HepG2 (cell line): Measurements from ENCODE around the gene NMNAT3. TPM values are rescaled to one million over a fixed set of nuclear protein-coding genes. Genes with fewer than 3 reads are reported as not detected.

Experiments used
- ATAC-seq: fragments of 200-7000 bp; cut with Tn5 transposase; 3 replicates; pipeline ENCODE4 v1.9.1; 2020; ENCODE audit warnings: mild to moderate bottlenecking, moderate library complexity
- BruUV-seq: library from RNA; stranded (reverse); fragments of 400-500 nt; replicated peaks from 2 replicates; lab custom pipeline; 2021; lab: Mats Ljungman, UMichigan
- CTCF ChIA-PET: fragments of 300-600 bp; formaldehyde crosslinking; extraction: SDS; loops from one replicate; lab custom pipeline; 2021; ENCODE audit warnings: low total read pairs, inconsistent platforms, low intra/inter-chr PET ratio; lab: Yijun Ruan, JAX
- POLR2A ChIA-PET: fragments of 350-600 bp; sonication (Branson Sonifier 250); formaldehyde crosslinking; loops from one replicate; lab custom pipeline; 2020; ENCODE audit warnings: antibody characterized with exemption, inconsistent platforms; lab: Yijun Ruan, JAX
- DNase-seq: peaks from one replicate; pipeline ENCODE4 v3.0.0-alpha.2; 2015; ENCODE audit warnings: low spot score
- FAIRE-seq: peaks from 3 replicates; lab custom pipeline; 2011; peaks lifted over from hg19 to GRCh38; lab: Jason Lieb, UNC
- H2AFZ ChIP-seq: one replicate; pipeline ENCODE4 v1.6.1; 2011; ENCODE audit warnings: low read length, inconsistent platforms
- H3K27ac ChIP-seq: fragments of 300-600 bp; 3 replicates; pipeline ENCODE4 v1.8.0; 2011; ENCODE audit warnings: mixed run types, mild to moderate bottlenecking, mixed read lengths, low read length, inconsistent platforms; ENCODE audit not compliant: insufficient read depth; ENCODE audit errors: extremely low read length
- H3K27me3 ChIP-seq, 2 experiments: fragments of 200-600 bp in 1 of 2; 2 replicates in 1 of 2; 3 replicates in 1 of 2; pipeline versions ENCODE4 v1.6.0 to v1.8.0; 2011; ENCODE audit warnings: low read length in 2 of 2, mild to moderate bottlenecking in 2 of 2, moderate library complexity in 2 of 2, inconsistent platforms in 1 of 2; ENCODE audit not compliant: insufficient read depth in 2 of 2, control insufficient read depth in 1 of 2
- H3K36me3 ChIP-seq, 2 experiments: fragments of 200-600 bp in 1 of 2; replicated peaks in 1 of 2; 2 replicates in 1 of 2; 3 replicates in 1 of 2; pipeline versions ENCODE4 v1.5.1 to v1.8.0; 2011; ENCODE audit warnings: low read length in 2 of 2, inconsistent platforms in 1 of 2; ENCODE audit not compliant: insufficient read depth in 2 of 2, control insufficient read depth in 1 of 2
- H3K4me1 ChIP-seq: 2 replicates; pipeline ENCODE4 v1.5.1; 2012; ENCODE audit warnings: low read length, inconsistent platforms; ENCODE audit not compliant: insufficient read depth
- H3K4me2 ChIP-seq: 2 replicates; pipeline ENCODE4 v1.6.0; 2011; ENCODE audit warnings: low read depth, low read length, inconsistent platforms
- H3K4me3 ChIP-seq, 3 experiments: fragments of 200-600 bp in 1 of 3; sonication (generic), shearing (Covaris generic) in 1 of 3; replicated peaks in 1 of 3; 2 replicates each; pipeline ENCODE4 v1.5.1; 2011 to 2016; ENCODE audit warnings: low read length in 3 of 3, inconsistent platforms in 2 of 3, low read depth in 2 of 3, mild to moderate bottlenecking in 2 of 3, control low read depth in 1 of 3, mixed read lengths in 1 of 3; ENCODE audit not compliant: insufficient read depth in 1 of 3
- H3K79me2 ChIP-seq: one replicate; pipeline ENCODE4 v1.6.1; 2011; ENCODE audit warnings: low read length, inconsistent platforms; ENCODE audit not compliant: insufficient read depth
- H3K9ac ChIP-seq: 2 replicates; pipeline ENCODE4 v1.6.0; 2011; ENCODE audit warnings: mild to moderate bottlenecking, low read depth, low read length, inconsistent platforms; ENCODE audit not compliant: insufficient read depth
- H3K9me3 ChIP-seq: 2 replicates; pipeline ENCODE4 v1.5.1; 2012; ENCODE audit warnings: mild to moderate bottlenecking, low read length
- H4K20me1 ChIP-seq: 2 replicates; pipeline ENCODE4 v1.6.0; 2011; ENCODE audit warnings: inconsistent platforms, mild to moderate bottlenecking, low read length, moderate library complexity; ENCODE audit not compliant: insufficient read depth
- KMT2B ChIP-seq: IDR thresholded peaks from 2 replicates; pipeline ENCODE4 v1.6.1; 2016; ENCODE audit warnings: missing genetic modification reagents, missing compliant biosample characterization
- MXI1 ChIP-seq: IDR thresholded peaks from 3 replicates; pipeline ENCODE4 v1.6.1; 2012; ENCODE audit warnings: low read depth, low read length, inconsistent platforms, borderline replicate concordance
- NFKBIZ ChIP-seq: IDR thresholded peaks from 2 replicates; pipeline ENCODE4 v1.6.1; 2018; ENCODE audit warnings: missing genetic modification reagents, missing compliant biosample characterization
- REL ChIP-seq: sonication (generic); formaldehyde crosslinking; conservative IDR thresholded peaks from 2 replicates; pipeline ENCODE4 v1.8.0; 2022; ENCODE audit warnings: mild to moderate bottlenecking, missing genetic modification reagents, moderate library complexity
- RNF2 ChIP-seq: fragments of 450-650 bp; conservative IDR thresholded peaks from 2 replicates; pipeline ENCODE4 v1.6.1; 2016; ENCODE audit warnings: low read depth
- ZFY ChIP-seq: sonication (generic); formaldehyde crosslinking; IDR thresholded peaks from 2 replicates; pipeline ENCODE4 v1.4.0; 2020; ENCODE audit warnings: missing genetic modification reagents
- ZNF121 ChIP-seq: sonication (generic); formaldehyde crosslinking; IDR thresholded peaks from 2 replicates; pipeline ENCODE4 v1.5.0; 2020; ENCODE audit warnings: mild to moderate bottlenecking, missing genetic modification reagents
- ZNF44 ChIP-seq: sonication (generic); formaldehyde crosslinking; IDR thresholded peaks from 2 replicates; pipeline ENCODE4 v1.5.1; 2020; ENCODE audit warnings: mild to moderate bottlenecking, missing genetic modification reagents
- ZNF556 ChIP-seq: sonication (generic); formaldehyde crosslinking; IDR thresholded peaks from 2 replicates; pipeline ENCODE4 v1.4.0; 2020; ENCODE audit warnings: mild to moderate bottlenecking, missing genetic modification reagents, borderline replicate concordance
- ZNF713 ChIP-seq: sonication (generic); formaldehyde crosslinking; IDR thresholded peaks from 2 replicates; pipeline ENCODE4 v1.4.0; 2020; ENCODE audit warnings: mild to moderate bottlenecking, missing genetic modification reagents
- ZNF749 ChIP-seq: sonication (generic); formaldehyde crosslinking; IDR thresholded peaks from 2 replicates; pipeline ENCODE4 v1.8.0; 2022; ENCODE audit warnings: mild to moderate bottlenecking, missing genetic modification reagents, moderate library complexity, borderline replicate concordance
- whole genome bisulfite sequencing: methylation state at CpG from one replicate; pipeline ENCODE4 v1.1.6; 2017; ENCODE audit warnings: low lambda C conversion rate; 5-methylcytosine and 5-hydroxymethylcytosine counted together
- in situ Hi-C: cut with HindIII; loops from 2 replicates; pipeline ENCODE4 v1.10.0; 2017; ENCODE audit warnings: low pct_unique_long_range_greater_than_20kb; ENCODE audit not compliant: extremely low pct_ligation_motif_present
- intact Hi-C: fragments of 100-400 bp; cut with micrococcal nuclease; formaldehyde crosslinking; loops from one replicate; pipeline ENCODE4 v1.10.0; 2022; ENCODE audit not compliant: unreplicated experiment
- polyA plus RNA-seq, 8 experiments: library from polyadenylated mRNA; depleted of rRNA in 3 of 8; stranded (reverse) in 7 of 8; unstranded in 1 of 8; fragments of >200 nt; fragmentation: Illumina TruSeq in 4 of 8; extraction: Trizol in 4 of 8; gene quantifications; 2 replicates each; pipeline versions ENCODE4 v1.2.1 to v1.2.3, GENCODE V29; 2011 to 2016; ENCODE audit warnings: low read depth in 4 of 8, missing spikeins in 1 of 8, mixed read lengths in 1 of 8; ENCODE audit not compliant: insufficient read depth in 1 of 8
- total RNA-seq, 5 experiments: library from RNA; depleted of rRNA; stranded (reverse); fragments of >200 nt; fragmentation: Illumina TruSeq; extraction: Trizol; gene quantifications; 2 replicates each; pipeline ENCODE4 v1.2.3, GENCODE V29; 2016; ENCODE audit warnings: low read depth in 1 of 5
- TF ChIP-seq, protein P1 (sequence below): IDR thresholded peaks from 2 replicates; pipeline ENCODE4 v1.6.1; 2016; ENCODE audit warnings: missing compliant biosample characterization, missing genetic modification reagents, borderline replicate concordance
- TF ChIP-seq, protein P2 (sequence below), 2 experiments: sonication (generic) in 1 of 2; formaldehyde crosslinking in 1 of 2; IDR thresholded peaks; 2 replicates each; pipeline versions ENCODE4 v1.4.0 to v1.6.1; 2018 to 2020; ENCODE audit warnings: missing genetic modification reagents in 2 of 2, borderline replicate concordance in 1 of 2, low read depth in 1 of 2, mild to moderate bottlenecking in 1 of 2, missing biosample characterization in 1 of 2
- TF ChIP-seq, protein P3 (sequence below): sonication (generic); formaldehyde crosslinking; IDR thresholded peaks from 2 replicates; pipeline ENCODE4 v1.9.0; 2021; ENCODE audit warnings: missing genetic modification reagents, borderline replicate concordance
- TF ChIP-seq, protein P4 (sequence below): sonication (generic); formaldehyde crosslinking; IDR thresholded peaks from 2 replicates; pipeline ENCODE4 v1.4.0; 2020; ENCODE audit warnings: mild to moderate bottlenecking, missing genetic modification reagents

NMNAT3 gene
- total and polyA plus RNA-seq, 2 of the 13 experiments (the other 11 are each of a cell fraction or from before 2014, with no cell fraction given), result 6.1 to 7.0 TPM

DNA sequence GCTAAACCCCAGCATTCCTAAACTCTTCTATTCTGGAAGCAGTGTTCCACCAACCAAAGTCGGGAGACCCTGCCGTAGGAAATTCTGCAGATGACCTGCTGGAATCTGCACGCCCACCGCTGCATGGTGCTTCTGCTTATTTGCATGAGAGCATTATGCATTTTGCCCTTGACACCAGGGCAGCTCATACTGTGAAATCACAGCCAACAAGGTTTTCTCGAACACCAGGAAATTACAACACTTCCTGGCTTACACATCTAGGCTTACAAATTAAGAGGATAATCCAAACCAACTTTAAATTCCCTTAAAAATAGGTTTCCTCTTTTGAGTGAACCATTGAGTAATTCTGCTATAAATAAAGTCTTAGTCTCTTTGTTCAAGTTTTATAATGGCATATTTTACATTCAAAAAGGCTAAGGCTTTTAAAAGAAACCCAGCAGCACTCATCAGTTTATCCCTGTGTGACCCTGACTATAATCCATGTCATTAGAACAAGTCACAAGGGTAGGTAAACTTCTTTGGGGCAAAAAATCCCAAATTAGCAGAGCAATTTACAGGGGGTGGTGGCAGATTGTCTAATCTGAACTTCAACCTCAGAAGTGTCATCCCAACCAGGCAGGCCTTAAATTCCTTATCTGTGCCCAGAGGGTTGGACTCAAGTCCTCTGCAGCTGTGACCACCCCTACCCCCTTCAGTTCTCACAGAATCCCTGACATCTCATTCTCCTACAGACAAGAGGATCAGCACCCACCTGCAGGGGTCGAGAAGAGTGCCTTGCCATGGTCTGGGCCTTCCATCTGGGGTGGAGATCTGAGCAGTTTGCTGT lies 104.7 kb downstream of the NMNAT3 start (continued):
- no peak for TF ChIP-seq MXI1
- TF ChIP-seq, all 625 proteins: peak for 0

DNA sequence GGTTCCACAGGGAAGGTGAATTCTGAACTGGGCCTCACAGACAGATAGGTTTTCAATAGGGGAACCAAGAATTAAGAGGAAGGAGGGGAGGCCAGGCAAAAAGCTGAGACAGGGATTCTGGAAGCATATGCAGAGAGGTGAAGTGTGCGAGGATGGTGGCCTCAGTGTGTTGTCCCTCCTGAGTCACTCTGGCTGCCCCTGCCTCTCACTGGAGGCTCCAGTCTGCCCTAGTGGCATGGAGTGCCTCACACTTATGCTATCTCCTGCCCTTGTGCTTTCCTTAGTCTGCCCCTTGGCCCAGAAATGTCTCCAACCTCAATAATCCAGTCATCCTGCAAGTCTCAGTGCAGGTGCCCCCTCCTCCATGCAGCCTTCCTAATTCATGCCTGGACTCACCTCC lies 106.1 kb downstream of the NMNAT3 start:
- POLR2A ChIA-PET, result no interaction called here
- H4K20me1 ChIP-seq, result no peaks in the 10 kb centered on the region
- CTCF ChIA-PET, result no interaction called here
- DNase-seq, result no peak
- FAIRE-seq, result no peak
- no peaks in the 10 kb centered on the region for H3K4me1 ChIP-seq
- no peaks in the 10 kb centered on the region for H3K9me3 ChIP-seq
- no peak overlapping the region for H3K4me2 ChIP-seq
- intact Hi-C loops, result no loop called here
- no peak for ATAC-seq
- no peak overlapping the region for H2AFZ ChIP-seq
- in situ Hi-C loops, result no loop called here
- BruUV-seq, result no TSS peak
- H3K27me3 ChIP-seq, result no peaks in the 10 kb centered on the region
- WGBS, result 100% methylated on average over 1 of the region's 1 CpG
- H3K4me3 ChIP-seq, result no peak overlapping the region
- no peaks in the 10 kb centered on the region for H3K79me2 ChIP-seq
- H3K36me3 ChIP-seq, result no peaks in the 10 kb centered on the region
- H3K9ac ChIP-seq, result no peak overlapping the region
- no peak overlapping the region for H3K27ac ChIP-seq
- no peak for TF ChIP-seq NFKBIZ (CRISPR knock-in tag)
- no peak for TF ChIP-seq ZNF749
- TF ChIP-seq, protein P1, sequence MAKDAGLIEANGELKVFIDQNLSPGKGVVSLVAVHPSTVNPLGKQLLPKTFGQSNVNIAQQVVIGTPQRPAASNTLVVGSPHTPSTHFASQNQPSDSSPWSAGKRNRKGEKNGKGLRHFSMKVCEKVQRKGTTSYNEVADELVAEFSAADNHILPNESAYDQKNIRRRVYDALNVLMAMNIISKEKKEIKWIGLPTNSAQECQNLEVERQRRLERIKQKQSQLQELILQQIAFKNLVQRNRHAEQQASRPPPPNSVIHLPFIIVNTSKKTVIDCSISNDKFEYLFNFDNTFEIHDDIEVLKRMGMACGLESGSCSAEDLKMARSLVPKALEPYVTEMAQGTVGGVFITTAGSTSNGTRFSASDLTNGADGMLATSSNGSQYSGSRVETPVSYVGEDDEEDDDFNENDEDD, result no peak
- TF ChIP-seq ZNF121 (CRISPR knock-in tag), result no peak
- TF ChIP-seq, protein P2, sequence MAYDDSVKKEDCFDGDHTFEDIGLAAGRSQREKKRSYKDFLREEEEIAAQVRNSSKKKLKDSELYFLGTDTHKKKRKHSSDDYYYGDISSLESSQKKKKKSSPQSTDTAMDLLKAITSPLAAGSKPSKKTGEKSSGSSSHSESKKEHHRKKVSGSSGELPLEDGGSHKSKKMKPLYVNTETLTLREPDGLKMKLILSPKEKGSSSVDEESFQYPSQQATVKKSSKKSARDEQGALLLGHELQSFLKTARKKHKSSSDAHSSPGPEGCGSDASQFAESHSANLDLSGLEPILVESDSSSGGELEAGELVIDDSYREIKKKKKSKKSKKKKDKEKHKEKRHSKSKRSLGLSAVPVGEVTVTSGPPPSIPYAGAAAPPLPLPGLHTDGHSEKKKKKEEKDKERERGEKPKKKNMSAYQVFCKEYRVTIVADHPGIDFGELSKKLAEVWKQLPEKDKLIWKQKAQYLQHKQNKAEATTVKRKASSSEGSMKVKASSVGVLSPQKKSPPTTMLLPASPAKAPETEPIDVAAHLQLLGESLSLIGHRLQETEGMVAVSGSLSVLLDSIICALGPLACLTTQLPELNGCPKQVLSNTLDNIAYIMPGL (CRISPR knock-in tag; IDR thresholded peaks at IDR 0.05; ENCODE audit: borderline replicate concordance in 1 of 2, low read depth in 1 of 2), result no peak
- TF ChIP-seq ZNF556 (CRISPR knock-in tag), result no peak
- TF ChIP-seq, protein P3, sequence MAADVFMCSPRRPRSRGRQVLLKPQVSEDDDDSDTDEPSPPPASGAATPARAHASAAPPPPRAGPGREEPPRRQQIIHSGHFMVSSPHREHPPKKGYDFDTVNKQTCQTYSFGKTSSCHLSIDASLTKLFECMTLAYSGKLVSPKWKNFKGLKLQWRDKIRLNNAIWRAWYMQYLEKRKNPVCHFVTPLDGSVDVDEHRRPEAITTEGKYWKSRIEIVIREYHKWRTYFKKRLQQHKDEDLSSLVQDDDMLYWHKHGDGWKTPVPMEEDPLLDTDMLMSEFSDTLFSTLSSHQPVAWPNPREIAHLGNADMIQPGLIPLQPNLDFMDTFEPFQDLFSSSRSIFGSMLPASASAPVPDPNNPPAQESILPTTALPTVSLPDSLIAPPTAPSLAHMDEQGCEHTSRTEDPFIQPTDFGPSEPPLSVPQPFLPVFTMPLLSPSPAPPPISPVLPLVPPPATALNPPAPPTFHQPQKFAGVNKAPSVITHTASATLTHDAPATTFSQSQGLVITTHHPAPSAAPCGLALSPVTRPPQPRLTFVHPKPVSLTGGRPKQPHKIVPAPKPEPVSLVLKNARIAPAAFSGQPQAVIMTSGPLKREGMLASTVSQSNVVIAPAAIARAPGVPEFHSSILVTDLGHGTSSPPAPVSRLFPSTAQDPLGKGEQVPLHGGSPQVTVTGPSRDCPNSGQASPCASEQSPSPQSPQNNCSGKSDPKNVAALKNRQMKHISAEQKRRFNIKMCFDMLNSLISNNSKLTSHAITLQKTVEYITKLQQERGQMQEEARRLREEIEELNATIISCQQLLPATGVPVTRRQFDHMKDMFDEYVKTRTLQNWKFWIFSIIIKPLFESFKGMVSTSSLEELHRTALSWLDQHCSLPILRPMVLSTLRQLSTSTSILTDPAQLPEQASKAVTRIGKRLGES (CRISPR knock-in tag), result no peak
- TF ChIP-seq, protein P4, sequence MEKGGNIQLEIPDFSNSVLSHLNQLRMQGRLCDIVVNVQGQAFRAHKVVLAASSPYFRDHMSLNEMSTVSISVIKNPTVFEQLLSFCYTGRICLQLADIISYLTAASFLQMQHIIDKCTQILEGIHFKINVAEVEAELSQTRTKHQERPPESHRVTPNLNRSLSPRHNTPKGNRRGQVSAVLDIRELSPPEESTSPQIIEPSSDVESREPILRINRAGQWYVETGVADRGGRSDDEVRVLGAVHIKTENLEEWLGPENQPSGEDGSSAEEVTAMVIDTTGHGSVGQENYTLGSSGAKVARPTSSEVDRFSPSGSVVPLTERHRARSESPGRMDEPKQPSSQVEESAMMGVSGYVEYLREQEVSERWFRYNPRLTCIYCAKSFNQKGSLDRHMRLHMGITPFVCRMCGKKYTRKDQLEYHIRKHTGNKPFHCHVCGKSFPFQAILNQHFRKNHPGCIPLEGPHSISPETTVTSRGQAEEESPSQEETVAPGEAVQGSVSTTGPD, result no peak
- TF ChIP-seq REL (CRISPR knock-in tag), result no peak
- no peak for TF ChIP-seq ZFY (CRISPR knock-in tag)
- no peak for TF ChIP-seq RNF2
- TF ChIP-seq KMT2B (CRISPR knock-in tag), result no peak
- no peak for TF ChIP-seq ZNF713 (CRISPR knock-in tag)
- TF ChIP-seq ZNF44 (CRISPR knock-in tag), result no peak
